ENCODE results near the gene PRIMPOL.
A peak's percentile ranks its signal among the peaks of the same experiment; 100 is the strongest.
"Not testable (repeated sequence)": the region's sequence is repeated elsewhere in the genome, so short reads cannot be mapped to it uniquely, and the experiment has no call there.

The PRIMPOL gene

GRCh38 chr4:184649026-184649970, at the start of gene PRIMPOL, which contains the start of gene CASP3:
Gene PRIMPOL, plus strand, starts transcription at chr4:184649738. Its CDS starts 7,403 bp downstream, at chr4:184657141.
Gene CASP3, minus strand, starts transcription at chr4:184649447. Its CDS starts 10,994 bp downstream, at chr4:184638453.
- Histone ChIP-seq H3K4me3 (ENCODE audit: low read length) (peak within 1 kb of the TSS; percentile 98), H3K27ac (ENCODE audit: low read length) (no peak within 1 kb of the TSS), H3K9me3 (ENCODE audit: control insufficient read depth, insufficient read depth, low read length) (no peaks in the 10 kb centered on the region), H3K36me3 (ENCODE audit: control insufficient read depth, insufficient read depth, low read length) (no peaks in the 10 kb centered on the region), H3K27me3 (ENCODE audit: control insufficient read depth, insufficient read depth, low read length) (no peaks in the 10 kb centered on the region), H3K4me1 (ENCODE audit: control insufficient read depth, insufficient read depth, low read length) (peaks cover 3% of the 10 kb centered on the region; the same call in 1 of the 2 replicates)
- no CpG with 5 or more reads among the region's 90 CpGs for WGBS (ENCODE audit: insufficient coverage, insufficient read length)
- no peak for DNase-seq (ENCODE audit: low read depth, low spot score)

- not testable (repeated sequence) for H3K27me3 ChIP-seq (ENCODE audit: control insufficient read depth, insufficient read depth, low read length); H3K27ac ChIP-seq (ENCODE audit: low read length); H3K9me3 ChIP-seq (ENCODE audit: control insufficient read depth, insufficient read depth, low read length); H3K4me3 ChIP-seq (ENCODE audit: low read length); H3K4me1 ChIP-seq (ENCODE audit: control insufficient read depth, insufficient read depth, low read length); H3K36me3 ChIP-seq (ENCODE audit: control insufficient read depth, insufficient read depth, low read length); DNase-seq (ENCODE audit: low read depth, low spot score)
- WGBS (ENCODE audit: insufficient coverage, insufficient read length): no CpG with 5 or more reads among the region's 8 CpGs
Observed at GRCh38 chr4:184600982-184601381, 48.6 kb upstream of the PRIMPOL start.

- WGBS (ENCODE audit: insufficient coverage, insufficient read length): no CpG with 5 or more reads among the region's 1 CpG
Observed at GRCh38 chr4:184602857-184603256, 46.7 kb upstream of the PRIMPOL start.

GRCh38 chr4:184607429-184607828, 42.1 kb upstream of the PRIMPOL start:
- H3K9me3 ChIP-seq (ENCODE audit: control insufficient read depth, insufficient read depth, low read length); H3K4me3 ChIP-seq (ENCODE audit: low read length); H3K27me3 ChIP-seq (ENCODE audit: control insufficient read depth, insufficient read depth, low read length); H3K36me3 ChIP-seq (ENCODE audit: control insufficient read depth, insufficient read depth, low read length); H3K27ac ChIP-seq (ENCODE audit: low read length); DNase-seq (ENCODE audit: low read depth, low spot score); H3K4me1 ChIP-seq (ENCODE audit: control insufficient read depth, insufficient read depth, low read length): not testable (repeated sequence)
- WGBS (ENCODE audit: insufficient coverage, insufficient read length): no CpG with 5 or more reads among the region's 2 CpGs

More at GRCh38 chr4:184602857-184603256, 46.7 kb upstream of the PRIMPOL start:
- H3K9me3 ChIP-seq (ENCODE audit: control insufficient read depth, insufficient read depth, low read length); DNase-seq (ENCODE audit: low read depth, low spot score); H3K36me3 ChIP-seq (ENCODE audit: control insufficient read depth, insufficient read depth, low read length); H3K27ac ChIP-seq (ENCODE audit: low read length); H3K4me1 ChIP-seq (ENCODE audit: control insufficient read depth, insufficient read depth, low read length); H3K4me3 ChIP-seq (ENCODE audit: low read length); H3K27me3 ChIP-seq (ENCODE audit: control insufficient read depth, insufficient read depth, low read length): not testable (repeated sequence)

GRCh38 chr4:184612074-184612473, 37.5 kb upstream of the PRIMPOL start:
- Histone ChIP-seq H3K4me3 (ENCODE audit: low read length) (no peak overlapping the region), H3K27me3 (ENCODE audit: control insufficient read depth, insufficient read depth, low read length) (no peaks in the 10 kb centered on the region), H3K4me1 (ENCODE audit: control insufficient read depth, insufficient read depth, low read length) (no peaks in the 10 kb centered on the region; the same call in 1 of the 2 replicates), H3K27ac (ENCODE audit: low read length) (no peak overlapping the region), H3K36me3 (ENCODE audit: control insufficient read depth, insufficient read depth, low read length) (no peaks in the 10 kb centered on the region; the same call in 1 of the 2 replicates), H3K9me3 (ENCODE audit: control insufficient read depth, insufficient read depth, low read length) (peaks cover 3% of the 10 kb centered on the region)
- WGBS (ENCODE audit: insufficient coverage, insufficient read length): no CpG with 5 or more reads among the region's 3 CpGs
- no peak for DNase-seq (ENCODE audit: low read depth, low spot score)

- DNase-seq (ENCODE audit: low read depth, low spot score): no peak
- no CpG with 5 or more reads among the region's 2 CpGs for WGBS (ENCODE audit: insufficient coverage, insufficient read length)
- H3K36me3 ChIP-seq (ENCODE audit: control insufficient read depth, insufficient read depth, low read length): no peaks in the 10 kb centered on the region; the same call in 1 of the 2 replicates
- H3K9me3 ChIP-seq (ENCODE audit: control insufficient read depth, insufficient read depth, low read length): peaks cover 3% of the 10 kb centered on the region
- H3K4me1 ChIP-seq (ENCODE audit: control insufficient read depth, insufficient read depth, low read length): no peaks in the 10 kb centered on the region; the same call in 1 of the 2 replicates
- no peak overlapping the region for H3K4me3 ChIP-seq (ENCODE audit: low read length)
- H3K27me3 ChIP-seq (ENCODE audit: control insufficient read depth, insufficient read depth, low read length): no peaks in the 10 kb centered on the region
- no peak overlapping the region for H3K27ac ChIP-seq (ENCODE audit: low read length)
Observed at GRCh38 chr4:184613405-184613804, 36.1 kb upstream of the PRIMPOL start.

- DNase-seq (ENCODE audit: low read depth, low spot score): no peak
- no CpG with 5 or more reads among the region's 3 CpGs for WGBS (ENCODE audit: insufficient coverage, insufficient read length)
- no peaks in the 10 kb centered on the region; the same call in 1 of the 2 replicates for H3K36me3 ChIP-seq (ENCODE audit: control insufficient read depth, insufficient read depth, low read length)
- H3K9me3 ChIP-seq (ENCODE audit: control insufficient read depth, insufficient read depth, low read length): peaks cover 3% of the 10 kb centered on the region
- no peaks in the 10 kb centered on the region; the same call in 1 of the 2 replicates for H3K4me1 ChIP-seq (ENCODE audit: control insufficient read depth, insufficient read depth, low read length)
- H3K27me3 ChIP-seq (ENCODE audit: control insufficient read depth, insufficient read depth, low read length): no peaks in the 10 kb centered on the region
- H3K27ac ChIP-seq (ENCODE audit: low read length): no peak overlapping the region
- H3K4me3 ChIP-seq (ENCODE audit: low read length): no peak overlapping the region
Observed at GRCh38 chr4:184614509-184614908, 35.0 kb upstream of the PRIMPOL start.

- not testable (repeated sequence) for H3K36me3 ChIP-seq (ENCODE audit: control insufficient read depth, insufficient read depth, low read length); H3K27ac ChIP-seq (ENCODE audit: low read length); H3K27me3 ChIP-seq (ENCODE audit: control insufficient read depth, insufficient read depth, low read length); H3K4me1 ChIP-seq (ENCODE audit: control insufficient read depth, insufficient read depth, low read length); DNase-seq (ENCODE audit: low read depth, low spot score); H3K4me3 ChIP-seq (ENCODE audit: low read length); H3K9me3 ChIP-seq (ENCODE audit: control insufficient read depth, insufficient read depth, low read length)
- no CpG with 5 or more reads among the region's 2 CpGs for WGBS (ENCODE audit: insufficient coverage, insufficient read length)
Observed at GRCh38 chr4:184616168-184616567, 33.4 kb upstream of the PRIMPOL start.

- no peak overlapping the region for H3K4me3 ChIP-seq (ENCODE audit: low read length)
Observed at GRCh38 chr4:184616633-184617551, 32.6 kb upstream of the PRIMPOL start.

GRCh38 chr4:184617600-184618196, 31.8 kb upstream of the PRIMPOL start:
- no CpG with 5 or more reads among the region's 9 CpGs for whole genome bisulfite sequencing (ENCODE audit: insufficient coverage, insufficient read length)

More at GRCh38 chr4:184616633-184617551, 32.6 kb upstream of the PRIMPOL start:
- DNase-seq (ENCODE audit: low read depth, low spot score): peak; percentile 50
- H3K4me1 ChIP-seq (ENCODE audit: control insufficient read depth, insufficient read depth, low read length): no peaks in the 10 kb centered on the region
- H3K27ac ChIP-seq (ENCODE audit: low read length): no peak overlapping the region
- no CpG with 5 or more reads among the region's 12 CpGs for WGBS (ENCODE audit: insufficient coverage, insufficient read length)
- peaks cover 3% of the 10 kb centered on the region for H3K9me3 ChIP-seq (ENCODE audit: control insufficient read depth, insufficient read depth, low read length)
- no peaks in the 10 kb centered on the region for H3K27me3 ChIP-seq (ENCODE audit: control insufficient read depth, insufficient read depth, low read length)
- H3K36me3 ChIP-seq (ENCODE audit: control insufficient read depth, insufficient read depth, low read length): no peaks in the 10 kb centered on the region; the same call in 1 of the 2 replicates

More at GRCh38 chr4:184617600-184618196, 31.8 kb upstream of the PRIMPOL start:
- no peak for DNase-seq (ENCODE audit: low read depth, low spot score)
- Histone ChIP-seq H3K27ac (ENCODE audit: low read length) (no peak overlapping the region), H3K9me3 (ENCODE audit: control insufficient read depth, insufficient read depth, low read length) (peaks cover 3% of the 10 kb centered on the region), H3K4me1 (ENCODE audit: control insufficient read depth, insufficient read depth, low read length) (no peaks in the 10 kb centered on the region), H3K36me3 (ENCODE audit: control insufficient read depth, insufficient read depth, low read length) (no peaks in the 10 kb centered on the region; the same call in 1 of the 2 replicates), H3K4me3 (ENCODE audit: low read length) (no peak overlapping the region), H3K27me3 (ENCODE audit: control insufficient read depth, insufficient read depth, low read length) (no peaks in the 10 kb centered on the region)

Data from iPS DF 6.9 (cell line).